ENCODE measurements around the gene SULT1A1. TPM values are rescaled to one million over a fixed set of nuclear protein-coding genes. Genes with fewer than 3 reads are reported as not detected.

Gene SULT1A1
- total RNA-seq: 11.1 TPM

DNA sequence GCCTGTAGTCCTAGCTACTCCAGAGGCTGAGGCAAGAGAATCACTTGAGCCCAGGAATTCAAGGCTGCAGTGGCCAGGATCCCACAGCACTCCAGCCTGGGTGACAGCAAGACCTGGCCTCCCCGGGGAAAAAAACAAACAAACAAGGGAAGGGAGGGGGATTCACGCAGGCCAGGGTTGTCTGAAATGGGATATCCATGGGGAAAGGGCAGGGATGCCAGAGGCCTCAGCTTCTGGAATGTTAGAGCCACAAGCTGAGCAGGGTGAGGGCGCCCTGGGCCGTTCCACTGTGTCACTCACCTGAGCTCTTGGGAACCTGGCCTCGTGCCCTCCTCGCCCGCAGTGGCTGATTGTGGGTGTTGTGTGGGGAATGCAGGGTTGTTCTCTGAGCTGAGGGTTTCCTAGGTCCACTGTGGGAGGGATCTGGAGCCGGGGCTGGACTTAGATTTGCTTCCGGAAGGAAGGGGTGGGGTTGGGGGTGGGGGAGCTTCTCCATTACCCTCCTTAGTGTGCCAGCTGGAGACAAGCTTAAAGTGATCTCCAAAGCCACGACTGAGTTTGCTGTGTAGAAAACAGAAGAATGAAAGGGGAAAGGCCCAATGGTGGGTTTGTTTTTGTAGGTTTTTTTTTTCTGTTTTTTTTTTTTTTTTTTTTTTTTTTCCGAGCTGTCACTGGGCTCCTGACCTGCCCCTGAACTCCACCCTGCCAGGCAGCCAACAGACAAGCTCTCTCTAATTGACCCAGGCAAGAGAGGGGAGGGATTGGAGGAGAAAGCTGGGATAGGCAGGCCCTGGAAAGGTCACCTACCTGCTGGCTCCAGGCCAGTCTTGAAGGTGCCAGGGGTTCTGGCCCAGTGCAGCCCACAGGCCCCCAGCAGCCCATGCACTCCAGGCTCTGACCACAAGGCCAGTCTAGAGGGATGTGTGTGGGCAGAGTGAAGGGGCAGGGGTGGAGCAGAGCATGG, at the start of gene SULT1A1:
TSS of gene SULT1A1 (minus strand) at position 414 of the 964 bp plus-strand sequence. CDS start 1,189 bp downstream, outside the sequence.

DNA sequence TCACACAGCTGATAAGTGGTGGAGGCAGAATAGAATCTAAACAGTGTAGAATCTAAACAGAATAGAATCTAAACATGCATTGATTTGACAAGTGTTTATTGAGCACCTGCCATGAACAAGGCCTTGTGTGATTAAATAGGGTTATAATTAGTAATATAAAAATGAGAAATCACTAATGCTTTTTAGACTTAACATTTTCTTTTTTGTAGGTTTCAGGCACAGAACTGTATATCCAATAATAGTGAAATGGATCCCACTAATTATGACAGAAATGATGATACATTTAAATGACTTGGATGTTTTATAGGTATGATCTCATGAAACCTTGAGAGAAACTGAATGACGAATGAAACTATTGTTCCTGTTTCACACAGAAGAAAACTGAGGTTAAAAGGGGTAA, 27.9 kb upstream of the SULT1A1 start, which contains the start of gene NPIPB8:
TSS of gene NPIPB8 (plus strand) at position 301 of the 400 bp plus-strand sequence. CDS start 296 bp downstream, outside the sequence.

DNA sequence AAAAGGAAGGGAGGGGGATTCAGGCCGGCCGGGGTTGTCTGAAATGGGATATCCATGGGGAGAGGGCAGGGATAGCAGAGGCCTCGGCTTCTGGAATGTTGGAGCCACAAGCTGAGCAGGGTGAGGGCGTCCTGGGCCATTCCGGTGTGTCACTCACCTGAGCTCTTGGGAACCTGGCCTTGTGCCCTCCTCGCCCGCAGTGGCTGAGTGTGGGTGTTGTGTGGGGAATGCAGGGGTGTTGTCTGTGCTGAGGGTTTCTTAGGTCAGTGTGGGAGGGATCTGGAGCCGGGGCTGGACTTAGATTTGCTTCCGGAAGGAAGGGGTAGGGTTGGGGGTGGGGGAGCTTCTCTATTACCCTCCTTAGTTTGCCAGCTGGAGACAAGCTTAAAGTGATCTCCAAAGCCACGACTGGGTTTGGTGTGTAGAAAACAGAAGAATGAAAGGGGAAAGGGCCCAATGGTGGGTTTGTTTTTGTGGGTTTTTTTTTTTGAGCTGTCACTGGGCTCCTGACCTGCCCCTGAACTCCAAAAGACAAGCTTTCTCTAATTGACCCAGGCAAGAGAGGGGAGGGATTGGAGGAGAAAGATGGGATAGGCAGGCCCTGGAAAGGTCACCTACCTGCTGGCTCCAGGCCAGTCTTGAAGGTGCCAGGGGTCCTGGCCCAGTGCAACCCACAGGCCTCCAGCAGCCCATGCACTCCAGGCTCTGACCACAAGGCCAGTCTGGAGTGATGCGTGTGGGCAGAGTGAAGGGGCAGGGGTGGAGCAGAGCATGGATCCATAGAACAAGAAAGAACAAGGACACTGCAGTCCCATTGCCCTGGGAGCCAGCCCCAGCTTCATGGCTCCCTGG, 12.8 kb downstream of the SULT1A1 start, which contains the start of gene SULT1A2:
TSS of gene SULT1A2 (minus strand) at position 211 of the 852 bp plus-strand sequence. CDS start 1,120 bp downstream, outside the sequence.

Other genes starting within 250 kb of the SULT1A1 start
- 0.92 TPM for gene NPIPB6, start 246.5 kb downstream of the SULT1A1 start, total RNA-seq
- 115 TPM for gene EIF3CL, start 206.2 kb downstream of the SULT1A1 start, total RNA-seq
- not detected for gene NPIPB7, start 137.7 kb downstream of the SULT1A1 start, total RNA-seq
- 21.5 TPM for gene CLN3, start 118.0 kb downstream of the SULT1A1 start, total RNA-seq
- gene APOBR, start 115.4 kb downstream of the SULT1A1 start, total RNA-seq: 0.23 TPM
- not detected for gene IL27, start 103.2 kb downstream of the SULT1A1 start, total RNA-seq
- 0.46 TPM for gene NUPR1, start 71.1 kb downstream of the SULT1A1 start, total RNA-seq
- 16.1 TPM for gene SGF29, start 56.1 kb downstream of the SULT1A1 start, total RNA-seq
- gene SULT1A2, start 13.0 kb downstream of the SULT1A1 start, total RNA-seq: 0.69 TPM
- not detected for gene NPIPB8, start 28.0 kb upstream of the SULT1A1 start, total RNA-seq
- gene EIF3C, start 101.4 kb upstream of the SULT1A1 start, total RNA-seq: 195 TPM
- gene NPIPB9, start 141.7 kb upstream of the SULT1A1 start, total RNA-seq: 4.6 TPM
- 43.1 TPM for gene ATXN2L, start 213.0 kb upstream of the SULT1A1 start, total RNA-seq
- 71.7 TPM for gene TUFM, start 236.3 kb upstream of the SULT1A1 start, total RNA-seq